Measurements from ENCODE around the gene SFRP5.

The SFRP5 gene

DNA sequence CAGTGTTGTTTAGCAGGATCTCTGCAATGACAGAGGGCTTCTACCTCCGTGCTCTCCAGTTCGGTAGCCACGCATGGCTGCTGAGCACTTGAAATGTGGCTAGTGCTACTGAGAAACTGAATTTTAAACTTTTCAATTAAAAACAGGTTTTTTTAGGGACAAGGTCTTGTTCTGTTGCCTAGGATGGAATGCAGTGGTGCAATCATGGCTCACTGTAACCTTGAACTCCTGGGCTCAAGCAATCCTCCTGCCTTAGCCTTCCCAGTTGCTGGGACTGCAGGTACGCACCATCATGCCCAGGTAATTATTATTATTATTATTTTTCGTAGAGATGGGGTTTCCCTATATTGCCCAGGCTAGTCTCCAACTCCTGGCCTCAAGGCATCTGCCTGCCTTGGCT lies 13.4 kb upstream of the SFRP5 start:
- no peak for DNase-seq

DNA sequence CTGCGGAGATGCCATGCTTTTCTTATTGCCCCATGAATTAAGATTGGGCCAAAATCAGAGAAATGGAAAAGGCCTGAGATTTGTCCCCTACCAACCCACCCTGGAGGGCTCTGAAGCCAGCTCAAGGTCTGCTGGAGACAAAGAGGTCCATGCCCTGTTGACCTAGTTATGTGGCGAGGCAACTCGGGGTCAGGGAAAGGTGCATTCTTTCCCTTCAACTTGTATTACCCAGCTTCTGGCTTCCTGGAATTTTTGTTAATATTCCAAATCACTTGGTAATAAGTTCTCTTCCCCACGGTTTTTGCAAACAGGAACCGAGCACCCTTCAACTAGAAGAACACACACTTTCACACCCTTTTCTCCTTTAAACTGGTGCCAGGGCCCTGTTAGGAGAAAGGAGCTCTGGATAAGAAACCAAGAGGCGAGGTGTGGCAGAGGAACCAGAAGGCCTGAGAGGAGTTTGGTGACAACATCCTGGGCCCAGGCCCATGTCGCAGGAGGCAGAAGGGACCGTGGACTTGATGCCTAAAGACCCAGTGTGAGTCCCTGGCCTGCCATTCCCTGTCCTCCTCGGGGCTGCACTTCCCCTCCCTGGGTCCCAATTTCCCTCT lies 12.5 kb upstream of the SFRP5 start:
- no peak for DNase-seq

DNA sequence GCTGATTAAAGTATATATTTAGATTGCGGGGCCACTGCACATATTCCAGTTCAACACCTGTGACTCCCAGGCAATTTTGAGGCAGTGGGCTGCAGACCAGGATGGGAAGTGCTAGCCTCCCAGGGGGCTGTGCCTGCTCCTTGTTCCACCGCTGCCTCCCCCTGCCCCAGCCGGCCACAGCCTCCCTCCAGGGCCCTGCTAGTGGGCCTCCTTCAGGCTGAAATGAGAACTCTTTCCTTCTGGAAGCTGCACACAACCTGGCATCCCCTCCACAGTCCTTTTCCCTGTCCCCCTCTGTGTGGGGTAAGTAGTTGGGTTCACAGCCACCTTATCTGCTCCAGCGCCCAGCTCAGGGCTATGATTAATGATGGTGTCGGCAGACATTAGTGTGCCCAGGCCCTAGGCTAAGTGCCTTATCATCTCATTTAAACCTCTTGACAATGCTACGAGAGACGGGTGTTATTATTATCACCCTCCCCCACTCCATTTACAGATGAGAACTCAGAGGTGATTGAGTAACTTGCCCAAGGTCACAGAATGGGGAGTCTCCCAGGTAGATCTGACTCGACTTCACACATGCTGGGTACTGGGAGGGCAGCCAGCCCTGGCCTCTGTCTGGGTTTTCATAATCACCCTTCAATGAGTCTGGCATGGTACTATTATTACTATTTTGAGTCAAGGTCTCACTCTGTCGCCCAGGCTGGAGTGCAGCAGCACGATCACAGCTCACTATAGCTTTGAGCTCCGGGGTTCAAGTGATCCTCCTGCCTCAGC lies 10.8 kb upstream of the SFRP5 start:
- no peak for DNase-seq

DNA sequence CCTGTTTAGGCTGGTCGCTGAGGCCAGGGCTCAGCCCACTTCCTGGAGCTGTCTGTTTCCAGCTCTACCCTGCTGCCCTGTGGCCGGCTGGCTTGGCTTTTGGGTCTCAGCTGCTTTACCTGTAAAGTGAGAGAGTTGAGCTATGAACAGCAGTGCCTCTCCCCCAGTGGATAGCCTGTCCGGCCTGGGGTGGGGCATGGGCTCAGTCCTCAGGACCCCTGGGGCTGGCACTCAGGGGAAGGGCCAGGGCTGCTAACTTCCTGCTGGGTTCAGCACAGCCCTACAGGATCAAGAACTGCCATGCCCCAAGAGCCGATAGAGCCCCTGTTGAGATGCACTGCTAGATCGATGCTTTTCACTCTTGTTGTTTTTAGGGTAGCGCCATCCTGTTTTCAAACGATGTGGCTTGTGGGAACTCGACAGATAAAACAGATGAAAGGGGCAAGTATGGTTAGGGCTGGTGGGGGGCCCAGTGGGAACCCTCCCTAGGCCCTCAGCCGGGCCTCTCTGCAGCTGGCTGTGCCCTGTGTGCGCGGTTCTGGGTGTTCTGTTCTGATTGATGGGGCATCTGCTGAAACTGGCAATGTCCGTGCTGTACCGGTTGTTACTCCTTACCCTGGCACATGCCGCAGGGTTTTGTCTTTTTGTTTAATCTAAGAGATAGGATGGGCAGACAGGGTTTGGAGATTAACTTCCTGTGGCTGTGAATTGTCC lies 10.0 kb upstream of the SFRP5 start:
- DNase-seq, result no peak

DNA sequence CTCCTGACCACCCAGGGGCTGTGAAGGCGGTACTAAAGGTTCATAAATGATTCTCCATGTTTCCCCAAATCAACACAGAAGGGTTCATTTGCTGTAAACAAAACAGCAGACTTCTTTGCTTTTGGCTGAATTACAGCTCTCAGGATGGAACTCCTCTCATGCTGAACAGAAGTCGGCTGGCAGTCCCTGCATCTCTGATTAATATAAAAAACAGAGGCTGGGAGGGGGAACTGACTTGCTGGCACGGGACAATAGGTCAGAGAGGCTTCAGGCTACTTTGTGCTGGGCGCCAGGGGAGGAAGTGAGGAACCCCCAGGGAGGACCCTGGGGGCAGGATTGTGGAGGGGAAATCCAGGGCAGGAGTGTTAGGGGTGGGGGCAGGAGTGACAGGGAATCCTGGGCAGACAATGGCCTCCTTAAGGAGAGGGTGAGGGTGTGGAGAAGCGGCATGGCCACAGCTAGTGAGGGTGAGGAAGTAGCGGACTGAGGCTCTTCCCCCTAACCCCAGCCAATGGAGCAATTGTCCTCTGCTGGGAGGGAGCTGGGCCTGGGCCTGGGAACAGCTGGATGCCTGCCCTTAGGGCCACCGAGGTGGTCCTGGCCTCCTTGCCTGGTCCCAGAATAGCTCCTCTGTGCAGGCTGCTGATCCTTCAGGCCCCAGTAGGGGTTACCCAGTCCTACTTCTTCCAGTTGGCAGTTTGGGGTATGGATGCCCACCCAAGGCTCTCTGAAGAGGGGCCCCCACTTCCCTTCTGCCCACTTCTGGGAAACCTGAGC lies 9.2 kb upstream of the SFRP5 start:
- DNase-seq, result no peak

DNA sequence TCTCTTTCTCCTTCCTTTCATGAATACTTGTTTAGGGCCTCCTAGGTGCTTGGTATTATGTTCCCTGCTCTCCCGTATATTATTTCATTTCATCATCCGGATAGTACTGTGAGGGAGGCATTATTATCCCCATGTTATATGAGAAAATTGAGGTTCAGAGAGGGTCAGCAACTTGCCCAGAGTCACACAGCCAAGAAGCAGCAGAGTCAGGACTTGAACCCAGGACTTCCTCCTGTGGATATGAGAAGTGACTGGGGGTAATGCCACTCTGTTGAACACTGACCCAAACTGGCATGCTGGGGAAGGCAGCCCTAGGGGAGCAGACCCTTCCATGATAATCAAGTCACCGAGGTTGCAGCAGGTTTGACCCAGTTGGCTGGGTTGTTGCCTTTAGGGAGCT lies 8.2 kb upstream of the SFRP5 start:
- no peak for DNase-seq

DNA sequence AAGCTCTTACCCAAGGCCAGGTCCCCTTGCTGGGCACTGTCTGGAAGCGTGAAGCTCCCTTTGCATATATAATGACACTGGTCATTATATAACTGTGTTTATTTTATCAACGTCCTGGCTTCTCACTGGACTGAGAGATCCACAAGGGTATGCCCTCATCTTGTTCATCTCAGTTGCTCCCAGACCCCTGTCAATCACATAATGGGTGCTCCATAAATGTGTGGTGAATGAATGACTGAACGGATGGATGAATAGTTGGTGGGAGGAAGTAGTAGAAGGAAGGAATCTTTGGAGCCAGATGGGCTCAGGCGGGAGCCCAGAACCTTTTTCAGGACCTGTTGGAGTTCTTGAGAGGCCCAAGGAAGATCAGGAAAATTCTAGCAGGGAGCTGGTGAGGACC lies 7.7 kb upstream of the SFRP5 start:
- DNase-seq, result no peak

DNA sequence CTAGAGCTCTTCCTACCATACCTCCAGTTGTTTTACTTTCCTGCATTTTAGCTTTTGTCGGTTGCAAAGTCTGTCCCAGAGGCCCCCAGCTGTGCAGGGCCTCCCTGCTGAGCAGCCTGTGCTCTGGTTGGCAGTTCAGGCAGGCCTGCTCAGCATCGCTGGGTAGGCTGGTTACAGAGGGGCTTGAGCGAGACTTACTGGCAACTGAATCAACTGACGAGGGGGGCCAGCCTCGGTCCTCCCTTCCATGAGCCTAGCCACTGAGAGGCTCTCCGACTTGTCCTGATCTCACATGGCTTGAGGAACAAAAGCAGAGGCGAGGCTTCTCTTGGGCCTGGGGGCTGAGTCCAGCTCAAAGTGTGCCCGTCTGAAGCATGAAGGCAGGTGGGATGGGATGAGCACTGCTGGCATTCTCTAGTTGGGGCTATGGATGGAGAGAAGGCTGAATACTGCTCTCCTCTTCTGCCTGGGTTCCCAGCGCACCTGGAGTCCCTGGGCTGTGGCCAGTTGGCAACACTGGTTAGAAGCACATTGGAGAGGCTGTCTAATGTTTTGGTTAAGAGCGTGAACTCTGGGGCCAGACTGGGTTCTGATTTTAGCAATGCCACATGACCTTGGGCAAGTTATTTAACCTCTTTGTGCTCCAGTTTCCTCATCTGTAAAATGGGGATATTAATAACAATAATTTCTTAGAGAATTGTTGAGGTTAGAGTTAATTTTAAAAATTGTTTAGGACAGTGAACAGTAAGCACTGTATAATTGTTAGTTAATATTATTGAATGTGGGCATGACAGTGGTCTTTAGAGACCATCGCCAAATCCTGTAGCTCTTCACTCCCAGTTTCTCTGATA lies 6.9 kb upstream of the SFRP5 start:
- no peak for DNase-seq

DNA sequence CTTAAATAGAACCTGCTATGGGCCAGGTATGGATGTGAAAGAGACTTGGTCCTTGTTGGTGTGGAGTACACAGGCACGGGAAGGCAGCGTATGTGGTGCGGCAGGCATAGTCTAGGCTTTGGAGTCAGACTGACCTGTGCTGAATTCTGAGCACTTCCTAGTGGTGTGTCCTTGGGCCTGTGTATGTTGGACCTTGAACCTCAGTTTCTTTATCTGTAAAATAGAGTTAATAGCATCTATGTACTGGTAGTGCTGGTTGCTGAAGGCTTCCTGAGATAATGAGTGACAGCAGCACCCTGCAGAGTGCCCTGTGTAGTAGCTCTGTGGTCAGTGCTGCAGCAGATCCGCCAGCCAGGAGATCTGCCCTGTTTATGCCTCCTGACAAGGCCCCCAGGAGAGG lies 5.3 kb upstream of the SFRP5 start:
- no peak for DNase-seq

DNA sequence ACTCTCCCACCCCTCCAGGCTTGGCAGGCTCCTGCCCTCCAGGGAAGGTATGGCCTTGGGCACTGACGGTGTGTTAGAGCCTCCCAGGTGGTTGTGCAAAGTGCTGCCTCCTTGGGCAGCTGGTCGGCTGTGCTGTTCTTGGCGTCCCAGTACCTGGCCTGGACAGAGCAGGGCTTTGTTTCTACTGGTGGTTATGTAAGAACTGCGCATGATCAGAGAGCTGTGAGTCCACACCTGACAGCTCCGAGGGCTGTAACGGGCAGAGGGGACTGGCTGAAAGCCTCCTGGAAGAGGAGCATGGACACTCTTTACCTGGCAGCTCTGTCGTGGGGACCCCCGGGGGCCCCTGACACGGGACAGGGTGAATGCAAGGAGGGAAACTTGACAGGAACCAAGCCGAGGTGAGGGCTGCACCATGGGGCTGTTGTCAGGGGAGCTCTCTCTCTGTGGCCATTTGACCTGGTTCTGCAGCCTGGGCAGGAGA lies 3.1 kb upstream of the SFRP5 start:
- no peak for DNase-seq

DNA sequence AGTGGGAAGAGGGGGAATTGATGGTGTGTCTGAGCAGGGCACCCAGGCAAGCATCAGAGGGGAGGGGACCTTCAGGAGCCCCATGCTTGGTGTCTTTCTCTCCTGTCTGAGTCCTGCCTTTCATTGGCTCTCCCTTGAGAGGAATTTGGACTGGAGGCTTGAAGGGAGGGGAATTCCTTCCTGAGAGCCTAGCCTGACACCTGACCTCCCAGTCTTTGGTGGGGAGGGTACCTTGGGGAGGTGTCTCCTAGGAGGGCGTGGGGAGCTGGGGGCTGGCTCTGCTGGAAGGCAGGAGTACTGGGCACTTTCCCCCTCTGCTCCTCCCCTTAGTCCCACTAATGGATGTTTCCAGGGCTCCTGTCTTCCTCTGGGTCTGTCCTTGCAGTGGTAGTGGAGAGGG lies 1.3 kb upstream of the SFRP5 start:
- no peak for DNase-seq

DNA sequence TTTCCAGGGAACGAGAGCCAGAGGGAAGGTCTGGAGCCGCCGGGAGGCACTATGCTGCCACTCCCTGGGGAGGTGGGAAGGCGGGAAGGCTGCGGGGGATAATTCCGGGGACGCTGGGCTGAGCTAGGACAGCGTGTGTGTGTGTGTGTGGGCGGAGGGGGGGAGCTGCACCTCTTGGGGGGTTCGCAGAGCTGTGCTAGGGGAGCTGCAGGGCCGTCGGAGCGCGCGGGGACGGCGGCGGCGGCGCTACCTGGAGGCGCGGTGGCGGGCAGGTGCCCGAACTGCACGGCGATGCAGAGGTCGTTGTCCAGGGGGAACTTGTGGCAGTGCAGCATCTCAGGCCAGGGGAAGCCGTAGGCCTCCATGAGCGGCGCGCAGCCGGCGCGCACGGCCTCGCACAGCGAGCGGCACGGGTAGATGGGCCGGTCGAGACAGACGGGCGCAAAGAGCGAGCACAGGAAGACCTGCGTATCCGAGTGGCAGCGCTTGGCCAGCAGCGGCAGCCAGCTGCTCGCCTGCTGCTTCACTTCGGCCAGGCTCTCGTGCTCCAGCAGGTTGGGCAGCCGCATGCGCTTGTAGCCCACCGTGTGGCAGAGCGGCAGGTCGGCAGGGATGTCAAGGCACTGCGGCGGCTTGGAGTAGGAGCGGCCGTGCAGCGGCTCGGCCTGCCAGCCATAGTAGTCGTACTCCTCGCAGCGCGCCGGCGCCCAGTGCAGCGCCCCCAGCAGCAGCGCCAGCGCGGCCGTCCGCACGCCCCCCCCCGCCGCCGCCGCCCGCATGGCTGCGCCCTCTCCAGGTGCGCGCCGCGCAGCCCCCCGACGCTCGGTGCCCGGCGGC lies 526 bp downstream of the SFRP5 start:
- no peak for DNase-seq

DNA sequence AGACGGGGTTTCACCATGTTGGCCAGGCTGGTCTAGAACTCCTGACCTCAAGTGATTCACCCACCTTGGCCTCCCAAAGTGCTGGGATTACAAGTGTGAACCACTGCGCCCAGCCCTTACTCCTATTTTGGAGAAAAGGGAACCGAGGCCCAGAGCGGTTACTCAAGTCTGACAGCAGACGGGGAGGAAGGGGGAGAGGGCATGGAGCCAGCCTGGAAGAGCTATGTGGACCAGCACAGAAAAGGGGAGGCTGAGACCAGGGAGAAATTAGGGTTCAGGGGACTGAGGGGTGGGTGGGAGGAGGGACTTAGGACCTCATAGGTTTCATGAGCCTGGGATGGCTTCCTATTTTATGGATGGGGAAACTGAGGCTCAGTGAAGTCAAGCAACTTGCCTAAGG lies 1.5 kb downstream of the SFRP5 start:
- no peak for DNase-seq

DNA sequence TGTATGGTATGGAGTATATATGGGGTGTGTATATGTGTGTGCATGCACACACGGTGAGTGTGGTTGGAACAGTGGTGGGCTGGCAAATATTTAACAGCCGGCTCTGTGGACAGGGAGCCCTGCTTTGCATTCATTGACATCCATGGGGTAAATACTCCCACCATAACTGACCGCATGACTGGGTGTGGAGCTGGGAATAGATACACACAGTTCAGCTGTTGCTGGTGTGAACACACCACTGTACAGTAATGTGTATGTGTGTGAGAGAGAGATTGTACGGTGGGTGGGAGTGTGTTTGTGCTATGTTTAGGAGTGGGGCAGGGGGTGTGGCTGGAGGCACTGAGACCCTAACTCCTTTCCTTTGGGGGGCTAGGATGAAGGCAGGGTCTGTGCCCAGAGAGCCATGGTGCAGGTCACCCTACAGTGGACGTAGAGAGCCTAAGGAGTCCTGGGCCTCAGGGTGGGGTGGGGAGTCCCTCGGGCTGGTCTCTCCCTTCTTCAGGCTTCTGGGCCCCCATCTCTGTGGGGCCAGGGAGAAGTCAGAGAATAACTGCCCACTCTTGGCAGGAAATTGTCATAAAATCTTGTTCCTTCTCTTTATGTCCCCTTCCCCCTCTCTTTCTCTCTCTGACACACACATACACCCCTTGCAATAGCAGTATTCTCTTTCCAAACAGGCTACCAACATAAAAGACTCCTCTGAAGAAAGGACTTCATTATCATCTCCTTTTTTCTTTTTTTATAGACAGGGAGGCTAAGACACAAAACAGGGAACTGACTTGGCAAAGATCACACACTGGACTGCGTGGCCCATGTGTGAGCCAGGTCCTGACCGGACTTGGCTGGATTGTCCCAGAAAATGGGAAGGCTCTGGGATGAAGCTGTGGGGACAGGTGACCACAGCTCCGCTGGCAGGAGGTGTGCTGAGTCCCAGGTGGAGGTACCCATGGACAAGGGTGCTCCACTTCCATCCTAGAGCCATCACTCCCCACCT lies 3.2 kb downstream of the SFRP5 start:
- no peak for DNase-seq

DNA sequence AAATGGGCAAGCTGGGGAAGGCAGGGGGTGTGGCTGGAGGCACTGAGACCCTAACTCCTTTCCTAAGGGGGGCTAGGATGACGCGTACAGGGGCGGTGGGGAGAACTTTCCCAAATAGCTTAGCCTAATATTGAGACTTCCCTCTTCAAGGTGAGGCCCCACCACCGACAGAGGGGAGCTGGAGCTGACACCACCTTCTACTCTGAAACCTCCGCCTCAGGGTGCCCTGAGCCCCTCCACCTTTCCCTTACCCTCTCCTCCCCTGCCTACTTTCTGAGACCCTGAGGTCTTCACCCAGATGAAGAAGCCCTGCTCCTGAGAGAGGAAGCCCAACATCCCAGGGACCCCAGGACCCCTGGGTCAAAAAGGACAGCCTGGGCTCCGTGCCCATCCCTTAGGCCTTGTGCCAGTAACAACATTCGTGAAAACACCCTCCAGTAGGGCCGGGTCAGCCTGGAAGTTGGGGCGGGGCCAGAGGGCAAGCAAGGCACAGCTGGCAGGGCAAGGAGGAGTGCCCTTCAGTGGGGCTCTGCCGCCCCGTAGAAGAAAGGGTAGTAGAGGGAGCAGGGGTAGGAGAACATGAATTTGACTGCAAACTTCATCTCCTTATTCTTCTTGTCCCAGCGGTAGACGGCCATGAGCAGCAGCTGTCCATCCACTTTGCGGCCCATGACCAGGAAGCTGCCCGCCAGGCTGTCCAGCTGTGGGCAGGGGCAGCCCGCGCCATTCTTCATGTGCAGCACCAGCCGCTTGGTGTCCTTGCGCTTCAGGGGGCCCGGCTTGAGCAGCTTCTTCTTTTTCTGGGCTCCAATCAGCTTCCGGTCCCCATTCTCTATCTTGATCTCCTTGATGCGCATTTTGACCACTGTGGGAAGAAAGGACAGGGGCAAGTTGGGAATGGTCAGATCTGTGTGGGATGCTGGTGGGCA lies 4.5 kb downstream of the SFRP5 start:
- DNase-seq, result no peak

DNA sequence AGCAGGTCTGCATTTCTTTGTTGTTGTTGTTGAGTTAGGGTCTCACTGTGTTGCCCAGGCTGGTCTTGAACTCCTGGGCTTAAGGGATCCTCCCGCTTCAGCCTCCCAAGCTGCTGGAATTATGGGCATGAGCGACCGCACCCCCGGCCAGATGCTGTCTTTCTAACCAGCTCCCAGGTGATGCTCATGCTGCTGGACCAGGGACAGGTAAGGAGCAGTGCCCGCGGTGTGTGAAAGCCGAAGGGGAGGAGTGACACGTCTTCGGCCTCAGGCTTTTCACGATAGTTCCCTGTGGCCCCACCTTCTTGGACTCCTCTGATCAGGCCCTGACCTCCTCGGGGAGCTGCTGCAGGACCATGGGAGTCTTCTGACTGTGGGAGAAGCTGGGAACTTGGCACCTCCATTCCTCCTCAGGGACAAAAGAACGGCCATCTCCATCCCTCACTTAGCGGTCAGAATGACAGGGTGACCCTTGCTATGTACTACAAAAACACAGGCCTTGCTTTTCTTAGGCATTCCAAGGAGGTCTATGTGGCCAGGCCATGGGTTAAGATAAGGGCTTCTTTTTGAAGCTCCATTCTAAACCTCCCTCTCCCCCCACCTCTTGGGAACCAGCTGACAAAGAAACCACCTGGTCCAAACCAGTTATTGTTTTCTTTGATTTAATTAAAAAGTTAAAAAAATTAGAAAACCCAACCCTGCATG lies 5.5 kb downstream of the SFRP5 start:
- no peak for DNase-seq

DNA sequence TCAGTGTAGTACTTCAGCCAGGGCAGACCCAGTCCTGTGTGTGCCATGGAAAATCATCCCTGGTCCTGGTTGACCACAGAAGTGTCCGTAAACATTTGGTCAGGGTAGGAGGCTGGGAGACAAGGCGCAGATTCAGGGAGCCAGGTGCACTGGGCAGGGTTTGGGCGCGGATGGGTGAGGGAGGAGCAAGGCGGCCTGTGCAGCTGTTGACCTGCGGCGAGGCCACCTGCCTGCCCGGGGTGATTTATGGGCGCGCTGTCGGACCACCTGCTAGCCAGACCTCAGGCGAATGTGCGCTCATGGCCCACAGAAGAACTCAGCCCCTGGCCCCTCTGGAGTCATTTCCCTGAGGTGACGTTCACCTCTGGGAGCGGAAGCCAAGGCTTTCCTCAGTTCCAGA lies 6.6 kb downstream of the SFRP5 start:
- DNase-seq, result no peak

DNA sequence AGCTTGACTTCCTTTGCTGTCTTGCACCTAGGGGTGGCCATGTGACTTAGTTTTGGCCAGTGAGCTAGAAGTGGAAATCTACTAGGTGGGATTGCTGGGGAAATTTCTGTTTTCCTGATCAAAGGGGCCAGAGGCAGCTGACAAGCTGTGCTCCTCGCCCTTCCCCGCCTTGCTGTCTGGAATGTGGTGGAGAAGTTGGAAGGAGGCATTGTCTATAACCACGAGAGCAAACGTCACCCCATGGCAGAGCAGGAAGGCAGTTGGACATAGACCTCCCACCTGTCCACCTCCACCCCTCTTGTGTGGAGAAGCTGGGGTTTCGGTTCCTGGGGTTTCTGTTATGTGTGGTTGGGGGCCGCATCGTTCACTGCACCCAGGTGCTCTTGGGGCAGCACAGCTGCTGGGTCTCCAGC lies 7.3 kb downstream of the SFRP5 start:
- DNase-seq, result peak; percentile 5

Measured in fibroblast of upper back skin (primary cell).